Body of pancreas (tissue), 4 donors: ENCODE measurements around the gene PHTF1.

ENCODE experiments used
- CTCF ChIP-seq, 7 experiments: fragments of 450-650 bp in 4 of 7; fragments of 200-600 bp in 3 of 7; sonication (generic) in 3 of 7; IDR thresholded peaks; one replicate each; pipeline ENCODE4 v1.5.1; 2016 to 2019; ENCODE audit warnings: antibody characterized with exemption in 7 of 7
- POLR2A ChIP-seq, 3 donors: fragments of 450-650 bp; IDR thresholded peaks; one replicate each; pipeline ENCODE4 v1.6.1; 2016; ENCODE audit warnings: antibody characterized with exemption in 3 of 3, mild to moderate bottlenecking in 2 of 3

- TF ChIP-seq CTCF (IDR thresholded peaks at IDR 0.05) = no peak
- no peak for TF ChIP-seq POLR2A (IDR thresholded peaks at IDR 0.05)
Observed at GRCh38 chr1:113666126-113666525, 93.2 kb downstream of the PHTF1 start.
